Effector memory CD8-positive, alpha-beta T cell (primary cell): ENCODE measurements around the gene RNU2-63P.
"Not testable (repeated sequence)": the region's sequence is repeated elsewhere in the genome, so short reads cannot be mapped to it uniquely, and the experiment has no call there.

Source experiments
- ATAC-seq: fragments of 150-1000 bp; cut with Tn5 transposase; replicated peaks from 2 replicates; pipeline ENCODE4 v1.10.0; 2021; ENCODE audit warnings: mild to moderate bottlenecking, moderate library complexity
- DNase-seq, 3 experiments: peaks; one replicate each; pipeline ENCODE4 v3.0.0; 2021
- H3K27ac Mint-ChIP-seq, 2 donors: one replicate each; pipeline ENCODE4 v1.8.0; 2022; ENCODE audit warnings: mild to moderate bottlenecking in 2 of 2, mixed read lengths in 2 of 2, moderate library complexity in 2 of 2
- H3K27me3 Mint-ChIP-seq, 2 donors: one replicate each; pipeline ENCODE4 v1.8.0; 2022; ENCODE audit warnings: mixed read lengths in 2 of 2
- H3K36me3 Mint-ChIP-seq: one replicate; pipeline ENCODE4 v1.8.0; 2022; ENCODE audit warnings: mild to moderate bottlenecking, moderate library complexity, mixed read lengths; ENCODE audit not compliant: insufficient read depth
- H3K4me1 Mint-ChIP-seq, 2 donors: one replicate each; pipeline ENCODE4 v1.8.0; 2022; ENCODE audit warnings: low read depth in 2 of 2, mixed read lengths in 2 of 2
- H3K4me3 Mint-ChIP-seq, 2 donors: one replicate each; pipeline ENCODE4 v1.8.0; 2022; ENCODE audit warnings: mild to moderate bottlenecking in 2 of 2, mixed read lengths in 2 of 2, moderate library complexity in 2 of 2
- H3K9me3 Mint-ChIP-seq, 2 donors: one replicate each; pipeline ENCODE4 v1.8.0; 2022; ENCODE audit warnings: mixed read lengths in 2 of 2

The RNU2-63P gene

GRCh38 chr2:88018077-88018805 lies 1.9 kb upstream of the RNU2-63P start:
- H3K36me3 Mint-ChIP-seq = peaks cover 19% of the 10 kb centered on the region
- peak overlapping the region; percentile 93 to 95 for H3K4me3 Mint-ChIP-seq
- H3K4me1 Mint-ChIP-seq = peaks cover 12 to 14% of the 10 kb centered on the region in 2 donors
- H3K9me3 Mint-ChIP-seq, H3K27me3 Mint-ChIP-seq, DNase-seq, ATAC-seq: not testable (repeated sequence)
- H3K27ac Mint-ChIP-seq = peak overlapping the region in 1 of 2 donors; percentile 48

GRCh38 chr2:88017780-88018038 lies 1.4 kb upstream of the RNU2-63P start:
- Mint-ChIP-seq H3K27ac (peak overlapping the region in 1 of 2 donors; percentile 48), H3K36me3 (peaks cover 19% of the 10 kb centered on the region), H3K4me3 (peak overlapping the region; percentile 93 to 95), H3K4me1 (peaks cover 14% of the 10 kb centered on the region in 2 donors)
- not testable (repeated sequence) for H3K27me3 Mint-ChIP-seq, DNase-seq, H3K9me3 Mint-ChIP-seq, ATAC-seq

GRCh38 chr2:88016960-88017779 lies 823 bp upstream of the RNU2-63P start:
- no peaks in the 10 kb centered on the region for H3K9me3 Mint-ChIP-seq
- peak overlapping the region; percentile 98 to 99 for H3K27ac Mint-ChIP-seq
- ATAC-seq (peak; percentile 66), DNase-seq (no peak)
- peaks cover 14% of the 10 kb centered on the region in 2 donors for H3K4me1 Mint-ChIP-seq
- H3K36me3 Mint-ChIP-seq = peaks cover 19% of the 10 kb centered on the region
- H3K4me3 Mint-ChIP-seq = peak overlapping the region; percentile 93 to 95
- no peaks in the 10 kb centered on the region for H3K27me3 Mint-ChIP-seq

DNA sequence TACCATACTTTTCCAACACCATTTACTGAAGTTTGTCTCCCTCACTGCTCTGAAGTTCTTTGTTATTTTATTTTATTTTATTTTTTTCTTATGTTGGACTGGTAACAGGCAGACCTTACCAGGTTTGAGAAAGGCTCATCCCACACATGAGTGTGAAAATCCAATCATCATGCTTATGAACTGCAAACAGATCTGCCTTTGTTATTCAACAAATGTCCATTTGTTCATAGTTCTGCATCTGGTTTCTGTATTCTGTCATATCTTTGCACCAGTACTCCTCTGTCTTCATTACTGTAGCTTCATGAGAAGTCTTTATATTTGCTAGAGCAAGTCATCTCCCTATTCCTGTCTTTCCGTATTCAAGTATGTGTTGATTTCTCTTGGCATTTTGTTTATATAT lies 5.3 kb downstream of the RNU2-63P start:
- Mint-ChIP-seq H3K27me3 (no peaks in the 10 kb centered on the region), H3K4me1 (peaks cover under 1 to 3% of the 10 kb centered on the region in 2 donors), H3K9me3 (no peaks in the 10 kb centered on the region), H3K4me3 (no peak overlapping the region), H3K36me3 (peaks cover 7% of the 10 kb centered on the region), H3K27ac (peak overlapping the region in 1 of 2 donors; percentile 57)
- DNase-seq = no peak
- no peak for ATAC-seq

- no peaks in the 10 kb centered on the region for H3K9me3 Mint-ChIP-seq
- H3K36me3 Mint-ChIP-seq = no peaks in the 10 kb centered on the region
- peaks cover 0 to 3% of the 10 kb centered on the region in 2 donors for H3K4me1 Mint-ChIP-seq
Observed at GRCh38 chr2:88010136-88010535, 6.2 kb downstream of the RNU2-63P start.

GRCh38 chr2:88006912-88007439 lies 9.4 kb downstream of the RNU2-63P start:
- H3K9me3 Mint-ChIP-seq = no peaks in the 10 kb centered on the region
- H3K36me3 Mint-ChIP-seq = no peaks in the 10 kb centered on the region
- DNase-seq (no peak), ATAC-seq (no peak)
- H3K4me3 Mint-ChIP-seq = no peak overlapping the region
- H3K27ac Mint-ChIP-seq = no peak overlapping the region
- peaks cover 0 to under 1% of the 10 kb centered on the region in 2 donors for H3K4me1 Mint-ChIP-seq
- peaks cover 0 to 7% of the 10 kb centered on the region in 2 donors for H3K27me3 Mint-ChIP-seq

More at GRCh38 chr2:88010136-88010535, 6.2 kb downstream of the RNU2-63P start:
- ATAC-seq = no peak
- Mint-ChIP-seq H3K4me3 (no peak overlapping the region), H3K27ac (no peak overlapping the region), H3K27me3 (no peaks in the 10 kb centered on the region)
- DNase-seq = no peak

GRCh38 chr2:88005776-88006175 lies 10.6 kb downstream of the RNU2-63P start:
- no peak overlapping the region for H3K4me3 Mint-ChIP-seq
- ATAC-seq (no peak), DNase-seq (no peak)
- H3K9me3 Mint-ChIP-seq = no peaks in the 10 kb centered on the region
- H3K27me3 Mint-ChIP-seq = peaks cover 0 to 7% of the 10 kb centered on the region in 2 donors
- no peaks in the 10 kb centered on the region for H3K36me3 Mint-ChIP-seq
- H3K27ac Mint-ChIP-seq = no peak overlapping the region
- peaks cover 2 to 5% of the 10 kb centered on the region in 2 donors for H3K4me1 Mint-ChIP-seq

- Mint-ChIP-seq H3K27ac (no peak overlapping the region), H3K9me3 (no peaks in the 10 kb centered on the region), H3K4me1 (peaks cover 2 to 5% of the 10 kb centered on the region in 2 donors), H3K4me3 (no peak overlapping the region), H3K36me3 (no peaks in the 10 kb centered on the region), H3K27me3 (peaks cover 0 to 7% of the 10 kb centered on the region in 2 donors)
- no peak for ATAC-seq
- no peak for DNase-seq
Observed at GRCh38 chr2:88003074-88003755, 13.1 kb downstream of the RNU2-63P start.

DNA sequence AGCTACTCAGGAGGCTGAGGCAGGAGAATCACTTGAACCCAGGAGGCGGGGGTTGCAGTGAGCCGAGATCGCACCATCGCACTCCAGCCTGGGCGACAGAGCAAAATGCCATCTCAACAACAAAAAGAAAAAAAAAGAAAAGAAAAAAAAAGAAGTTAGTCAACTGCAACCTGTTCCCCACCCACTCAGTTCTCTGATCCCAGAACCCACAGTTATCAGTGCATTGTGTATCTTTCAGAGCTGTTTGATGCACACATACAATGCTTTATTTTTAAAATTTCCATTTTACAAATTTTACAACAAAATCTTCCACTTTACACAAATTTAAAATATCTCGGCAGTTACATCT lies 14.0 kb downstream of the RNU2-63P start:
- ATAC-seq (no peak), DNase-seq (no peak)
- Mint-ChIP-seq H3K9me3 (no peaks in the 10 kb centered on the region), H3K4me1 (peaks cover 2 to 5% of the 10 kb centered on the region in 2 donors), H3K27ac (no peak overlapping the region), H3K36me3 (no peaks in the 10 kb centered on the region), H3K4me3 (no peak overlapping the region), H3K27me3 (peaks cover 0 to 7% of the 10 kb centered on the region in 2 donors)

DNA sequence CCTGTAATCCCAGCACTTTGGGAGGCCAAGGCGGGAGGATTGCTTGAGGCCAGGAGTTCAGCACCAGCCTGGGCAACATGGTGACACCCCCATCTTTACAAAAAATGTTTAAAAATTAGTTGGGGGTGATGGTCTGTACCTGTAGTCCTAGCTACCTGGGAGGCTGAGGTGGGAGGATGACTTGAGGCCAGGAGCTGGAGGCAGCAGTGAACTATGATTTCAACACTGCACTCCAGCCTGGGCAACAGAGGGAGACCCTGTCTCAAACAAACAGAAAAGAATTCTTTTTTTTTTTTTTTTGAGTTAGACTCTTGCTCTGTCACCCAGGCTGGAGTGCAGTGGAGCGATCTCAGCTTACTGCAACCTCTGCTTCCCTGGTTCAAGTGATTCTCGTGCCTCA lies 15.9 kb downstream of the RNU2-63P start:
- not testable (repeated sequence) for H3K36me3 Mint-ChIP-seq, H3K4me1 Mint-ChIP-seq, H3K9me3 Mint-ChIP-seq, H3K27ac Mint-ChIP-seq, ATAC-seq, H3K4me3 Mint-ChIP-seq, H3K27me3 Mint-ChIP-seq, DNase-seq

DNA sequence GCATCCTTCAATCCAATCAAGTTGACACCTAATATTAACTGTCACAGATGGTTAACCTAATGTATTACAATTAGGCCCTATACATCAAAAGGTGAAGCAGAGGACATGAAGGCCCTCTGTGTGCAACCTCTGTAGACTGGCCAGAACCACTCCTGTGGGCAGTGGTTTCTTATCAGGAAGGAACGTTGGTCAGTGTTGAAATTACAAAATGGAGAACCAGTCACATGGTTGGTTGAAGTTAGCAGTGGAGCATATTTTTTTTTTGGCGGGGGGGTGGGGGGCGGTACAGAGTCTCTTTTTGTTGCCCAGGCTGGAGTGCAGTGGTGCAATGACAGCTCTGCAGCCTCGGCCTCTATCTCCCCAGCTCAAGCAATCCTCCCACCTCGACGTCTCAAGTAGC lies 19.8 kb downstream of the RNU2-63P start:
- no peak overlapping the region for H3K4me3 Mint-ChIP-seq

DNA sequence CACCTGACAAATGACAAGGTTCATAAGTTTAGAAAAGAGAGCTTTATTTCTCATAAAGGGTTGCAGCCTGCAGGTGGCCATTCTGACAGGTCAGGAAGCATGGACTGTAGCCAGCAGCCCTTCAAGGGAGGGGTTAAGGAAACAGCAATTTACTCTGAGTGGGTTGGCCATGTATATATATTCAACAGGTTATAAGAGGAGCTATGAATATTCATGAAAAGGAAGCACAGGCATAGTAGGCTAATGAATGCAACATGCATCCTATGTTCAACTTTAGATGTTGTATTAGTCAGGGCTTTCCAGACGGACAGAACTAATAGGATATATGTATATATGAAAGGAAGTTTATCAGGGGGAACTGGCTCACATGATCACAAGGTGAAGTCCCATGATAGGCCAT lies 20.6 kb downstream of the RNU2-63P start:
- H3K27me3 Mint-ChIP-seq = no peaks in the 10 kb centered on the region
- ATAC-seq = no peak

More for the DNA sequence above, 19.8 kb downstream of the RNU2-63P start:
- Mint-ChIP-seq H3K9me3 (no peaks in the 10 kb centered on the region), H3K4me1 (peaks cover 0 to 1% of the 10 kb centered on the region in 2 donors), H3K36me3 (no peaks in the 10 kb centered on the region), H3K27me3 (no peaks in the 10 kb centered on the region), H3K27ac (no peak overlapping the region)
- DNase-seq (no peak), ATAC-seq (no peak)

GRCh38 chr2:87994304-87994850 lies 22.0 kb downstream of the RNU2-63P start:
- not testable (repeated sequence) for H3K36me3 Mint-ChIP-seq, DNase-seq, H3K4me1 Mint-ChIP-seq, ATAC-seq, H3K4me3 Mint-ChIP-seq, H3K27ac Mint-ChIP-seq, H3K27me3 Mint-ChIP-seq, H3K9me3 Mint-ChIP-seq

More for the DNA sequence above, 20.6 kb downstream of the RNU2-63P start:
- no peak for DNase-seq
- H3K27ac Mint-ChIP-seq = no peak overlapping the region
- no peak overlapping the region for H3K4me3 Mint-ChIP-seq
- H3K4me1 Mint-ChIP-seq = no peaks in the 10 kb centered on the region
- no peaks in the 10 kb centered on the region for H3K36me3 Mint-ChIP-seq
- H3K9me3 Mint-ChIP-seq = no peaks in the 10 kb centered on the region
